RCC 7860 (cell line): ENCODE measurements around the gene RIPK4.

ENCODE experiments used
- DNase-seq: peaks from one replicate; pipeline ENCODE4 v3.0.0-alpha.2; 2015; ENCODE audit warnings: low spot score
- FAIRE-seq: peaks from 2 replicates; lab custom pipeline; 2012; peaks lifted over from hg19 to GRCh38; lab: Jason Lieb, UNC

Gene RIPK4

DNA sequence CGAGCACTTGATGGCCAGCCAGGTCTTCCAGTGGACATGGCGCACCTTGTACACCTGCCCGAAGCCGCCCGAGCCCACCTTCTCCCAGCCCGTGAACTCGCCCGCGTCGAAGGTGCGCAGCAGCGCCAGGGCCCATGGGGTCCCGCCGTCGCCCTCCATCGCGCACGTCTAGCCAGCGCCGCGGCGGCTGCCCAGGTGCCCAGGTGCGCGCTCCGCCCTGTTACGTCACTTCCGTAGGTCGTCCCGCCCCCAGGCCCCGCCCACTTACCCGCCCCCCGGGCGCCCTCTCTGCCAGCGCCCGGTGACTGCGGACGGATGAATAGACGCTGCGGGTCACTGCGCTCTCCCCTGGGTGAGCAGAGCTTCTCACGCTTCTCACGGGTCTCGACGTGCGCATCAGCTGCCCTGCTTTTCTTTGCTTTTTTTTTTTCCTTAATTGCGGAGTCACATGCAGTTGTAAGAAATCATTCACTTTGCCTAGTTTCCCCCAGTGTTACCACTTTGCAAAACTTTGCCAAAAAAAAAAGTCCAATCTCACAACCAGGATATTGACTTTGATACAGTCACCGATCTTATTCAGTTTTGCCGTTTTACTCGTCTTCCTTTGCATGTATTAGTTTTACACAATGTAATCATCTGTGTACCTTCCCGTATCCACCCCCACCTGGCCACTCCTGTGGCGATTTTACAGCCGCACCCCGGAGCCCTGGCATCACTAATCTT lies at the start of gene RIPK4:
Gene RIPK4, minus strand, starts transcription at position 170 of the 723 bp plus-strand sequence. Its CDS starts 11 bp downstream, at position 159.
- FAIRE-seq (peak; percentile 85), DNase-seq (peak; percentile 91)

- DNase-seq (no peak), FAIRE-seq (no peak)
Measured at GRCh38 chr21:41815652-41816582, 49.1 kb upstream of the RIPK4 start.

DNA sequence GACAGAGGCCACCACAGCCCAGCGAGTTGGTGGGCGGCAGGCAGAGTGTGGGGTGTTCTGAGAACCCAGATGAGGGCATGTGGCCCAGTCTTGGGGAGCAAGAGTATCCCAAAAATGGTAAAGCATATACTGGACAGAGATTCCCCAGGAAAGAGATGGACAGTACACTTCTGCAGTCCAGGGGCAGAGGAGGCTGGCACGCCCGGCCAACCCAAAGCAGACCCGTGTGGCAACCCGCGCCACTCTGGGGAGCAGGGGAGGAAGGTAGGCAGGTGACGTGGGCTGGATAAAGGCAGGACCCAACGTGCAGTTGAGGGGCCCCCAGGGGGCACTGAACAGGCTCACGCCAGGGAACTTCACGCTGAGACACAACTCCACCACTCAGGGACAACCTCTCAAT lies 46.4 kb upstream of the RIPK4 start:
- FAIRE-seq (no peak), DNase-seq (no peak)

- DNase-seq (no peak), FAIRE-seq (no peak)
Measured at GRCh38 chr21:41812679-41813078, 45.8 kb upstream of the RIPK4 start.

GRCh38 chr21:41810597-41810932 lies 43.7 kb upstream of the RIPK4 start:
- FAIRE-seq (no peak), DNase-seq (no peak)

DNA sequence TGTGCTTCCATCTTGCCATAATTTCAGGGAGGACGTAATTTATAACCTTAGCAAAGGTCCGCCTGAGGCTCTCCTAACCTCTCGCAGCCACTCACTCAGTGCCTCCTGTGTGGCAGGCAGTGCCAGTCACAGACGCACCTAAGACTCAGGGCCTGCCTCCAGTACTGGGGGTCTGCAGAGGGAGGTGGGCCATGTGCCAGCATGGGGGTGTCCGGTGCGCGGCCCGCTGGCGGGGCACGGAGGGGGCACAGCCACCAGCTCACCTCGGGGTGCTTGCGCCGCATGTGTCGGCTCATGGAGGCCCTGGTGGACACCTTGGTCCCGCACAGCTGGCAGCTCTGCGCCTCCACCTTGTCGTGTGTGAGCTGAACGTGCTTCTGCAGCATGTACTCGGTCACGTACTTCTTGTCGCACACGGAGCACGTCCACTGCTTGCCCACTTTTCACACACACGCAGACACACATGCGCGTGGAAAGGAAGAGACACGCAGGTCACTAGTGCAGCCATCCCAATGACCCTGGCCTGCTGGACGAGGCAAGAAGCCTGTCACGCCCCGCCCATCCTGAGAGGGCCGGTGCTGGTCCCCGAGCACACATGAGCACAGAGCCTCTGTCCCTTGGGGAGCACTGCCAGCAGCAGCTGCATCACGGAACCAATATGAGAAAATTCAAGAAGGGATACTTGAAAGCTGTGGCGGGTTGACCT lies 43.2 kb upstream of the RIPK4 start:
- FAIRE-seq (no peak), DNase-seq (no peak)

GRCh38 chr21:41808846-41809245 lies 42.0 kb upstream of the RIPK4 start:
- no peak for FAIRE-seq
- no peak for DNase-seq

DNA sequence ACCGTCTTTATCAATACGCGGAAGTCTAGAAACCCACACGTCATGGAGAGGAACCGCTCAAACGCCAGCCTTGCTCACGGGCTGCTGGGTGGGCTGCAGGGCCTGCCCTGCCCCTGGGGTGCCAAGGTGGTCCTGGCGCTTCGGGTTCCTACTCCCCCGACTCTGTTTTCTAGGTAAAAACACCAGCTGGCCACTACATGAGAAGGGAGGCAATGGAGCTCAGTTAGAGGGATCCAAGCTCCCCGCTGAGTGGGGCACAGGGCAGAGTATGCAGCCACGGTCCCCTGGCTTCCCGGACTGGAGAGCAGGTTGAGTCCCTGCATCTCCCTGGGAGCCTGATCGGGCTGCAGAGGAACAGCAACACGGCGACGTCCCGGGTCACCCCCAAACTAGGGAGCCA lies 41.2 kb upstream of the RIPK4 start:
- no peak for FAIRE-seq
- DNase-seq = no peak

DNA sequence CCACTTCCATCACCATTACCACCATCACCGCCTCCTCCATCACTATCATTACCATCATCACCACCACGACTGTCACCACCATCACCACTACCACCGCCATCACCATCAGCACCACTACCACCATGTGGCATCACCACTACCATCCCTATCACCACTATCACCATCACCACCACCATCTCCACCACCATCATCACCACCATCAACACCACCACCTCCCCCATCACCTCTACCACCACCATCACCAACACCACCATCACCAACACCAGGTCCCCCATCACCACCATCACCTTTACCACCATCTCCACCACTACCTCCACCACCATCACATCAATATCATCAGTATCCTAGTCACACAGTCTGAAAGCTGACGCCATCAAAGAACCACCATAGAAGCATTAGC lies 39.9 kb upstream of the RIPK4 start:
- no peak for FAIRE-seq

GRCh38 chr21:41805643-41806042 lies 38.8 kb upstream of the RIPK4 start:
- no peak for DNase-seq
- FAIRE-seq = no peak

More for the DNA sequence above, 39.9 kb upstream of the RIPK4 start:
- DNase-seq = no peak

DNA sequence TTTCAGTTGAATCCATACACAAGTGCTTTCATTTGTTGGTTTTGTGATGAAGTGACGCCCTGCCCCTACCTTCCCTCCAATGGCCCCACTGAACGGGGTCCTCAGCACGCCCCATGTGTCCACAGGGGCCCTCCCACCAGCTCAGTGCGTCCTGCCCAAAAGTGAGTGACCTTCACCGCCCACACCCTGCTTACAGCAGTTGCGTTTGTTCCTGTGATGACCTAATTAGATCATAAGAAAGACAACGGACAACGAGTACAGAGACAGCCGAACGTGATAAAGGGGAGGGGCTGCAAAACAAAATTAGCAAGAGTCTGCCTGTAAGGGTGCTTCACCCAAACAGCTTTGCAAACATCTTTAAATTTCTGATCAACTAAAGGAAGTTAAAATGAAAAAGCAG lies 38.2 kb upstream of the RIPK4 start:
- no peak for DNase-seq
- FAIRE-seq = no peak

GRCh38 chr21:41804381-41804780 lies 37.5 kb upstream of the RIPK4 start:
- no peak for FAIRE-seq
- no peak for DNase-seq

- DNase-seq (peak; percentile 10), FAIRE-seq (no peak)
Measured at GRCh38 chr21:41803316-41803715, 36.5 kb upstream of the RIPK4 start.

GRCh38 chr21:41802684-41803083 lies 35.8 kb upstream of the RIPK4 start:
- DNase-seq (no peak), FAIRE-seq (no peak)

GRCh38 chr21:41802198-41802584 lies 35.3 kb upstream of the RIPK4 start:
- DNase-seq = no peak
- FAIRE-seq = no peak

GRCh38 chr21:41801321-41802197 lies 34.7 kb upstream of the RIPK4 start:
- DNase-seq = no peak
- FAIRE-seq = no peak

GRCh38 chr21:41800425-41801320 lies 33.8 kb upstream of the RIPK4 start:
- no peak for FAIRE-seq

DNA sequence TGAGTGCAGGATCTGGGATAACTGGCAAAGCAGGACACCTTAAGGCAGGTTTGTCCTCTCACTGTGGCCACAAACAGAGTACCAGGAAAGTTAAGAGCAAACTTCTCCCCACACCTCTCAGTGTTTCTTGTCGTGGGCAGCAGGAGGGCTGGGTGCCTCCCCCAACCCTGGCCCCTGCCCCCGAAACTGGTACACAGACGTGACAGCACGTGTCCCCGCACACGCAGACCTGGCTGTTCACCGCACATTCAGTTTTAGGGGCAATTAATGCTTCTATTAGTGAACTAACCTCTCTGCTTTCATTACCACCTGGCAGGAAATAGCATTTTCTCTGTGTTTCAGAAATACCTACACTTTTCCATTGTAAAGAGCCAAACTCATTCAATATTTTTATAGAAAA lies 32.9 kb upstream of the RIPK4 start:
- FAIRE-seq (no peak), DNase-seq (no peak)

More at GRCh38 chr21:41800425-41801320, 33.8 kb upstream of the RIPK4 start:
- DNase-seq = no peak

DNA sequence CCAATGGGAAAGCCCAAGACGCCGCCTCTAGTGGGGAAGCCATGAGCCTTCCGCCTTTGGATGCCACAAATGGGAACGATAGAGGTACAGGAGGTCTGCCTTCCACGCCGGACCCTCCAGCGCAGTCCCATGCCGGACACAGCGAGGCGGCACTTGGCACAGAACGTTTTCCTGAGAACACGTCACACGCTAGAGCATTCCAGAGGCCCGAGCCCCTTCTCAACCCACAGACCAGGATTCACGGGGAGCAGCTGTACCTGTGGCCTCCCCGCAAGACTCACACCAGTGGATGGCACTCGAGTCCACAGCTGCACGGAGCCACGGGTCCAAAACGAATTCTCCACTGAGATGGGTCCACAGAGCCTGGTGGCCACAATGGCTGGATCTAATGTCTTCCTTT lies 31.5 kb upstream of the RIPK4 start:
- DNase-seq = no peak
- FAIRE-seq = no peak
